ENCODE data around the gene SHMT1.
"Not testable (repeated sequence)": the region's sequence is repeated elsewhere in the genome, so short reads cannot be mapped to it uniquely, and the experiment has no call there.

GRCh38 chr17:18383079-18383481, 19.7 kb upstream of the SHMT1 start:
- TF ChIP-seq, protein P1, sequence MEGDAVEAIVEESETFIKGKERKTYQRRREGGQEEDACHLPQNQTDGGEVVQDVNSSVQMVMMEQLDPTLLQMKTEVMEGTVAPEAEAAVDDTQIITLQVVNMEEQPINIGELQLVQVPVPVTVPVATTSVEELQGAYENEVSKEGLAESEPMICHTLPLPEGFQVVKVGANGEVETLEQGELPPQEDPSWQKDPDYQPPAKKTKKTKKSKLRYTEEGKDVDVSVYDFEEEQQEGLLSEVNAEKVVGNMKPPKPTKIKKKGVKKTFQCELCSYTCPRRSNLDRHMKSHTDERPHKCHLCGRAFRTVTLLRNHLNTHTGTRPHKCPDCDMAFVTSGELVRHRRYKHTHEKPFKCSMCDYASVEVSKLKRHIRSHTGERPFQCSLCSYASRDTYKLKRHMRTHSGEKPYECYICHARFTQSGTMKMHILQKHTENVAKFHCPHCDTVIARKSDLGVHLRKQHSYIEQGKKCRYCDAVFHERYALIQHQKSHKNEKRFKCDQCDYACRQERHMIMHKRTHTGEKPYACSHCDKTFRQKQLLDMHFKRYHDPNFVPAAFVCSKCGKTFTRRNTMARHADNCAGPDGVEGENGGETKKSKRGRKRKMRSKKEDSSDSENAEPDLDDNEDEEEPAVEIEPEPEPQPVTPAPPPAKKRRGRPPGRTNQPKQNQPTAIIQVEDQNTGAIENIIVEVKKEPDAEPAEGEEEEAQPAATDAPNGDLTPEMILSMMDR (IDR thresholded peaks at IDR 0.05) = not testable (repeated sequence)
- TF ChIP-seq POLR2AphosphoS5 (IDR thresholded peaks at IDR 0.05) = not testable (repeated sequence)

Measured in stomach (tissue), 4 donors.